A549 (cell line): ENCODE data around the gene MAP7D1. TPM values are rescaled to one million over a fixed set of nuclear protein-coding genes. Genes with fewer than 3 reads are reported as not detected.

Experiments
- ATAC-seq, 2 experiments: fragments of 200-7000 bp in 1 of 2; fragments of >200 bp in 1 of 2; cut with Nextera tagmentation in 1 of 2; cut with Tn5 transposase in 1 of 2; 3 replicates each; pipeline versions ENCODE4 v1.8.0 to v1.9.1; 2018 to 2020; ENCODE audit warnings: mild to moderate bottlenecking in 1 of 2, moderate library complexity in 1 of 2
- CTCF ChIA-PET: fragments of 300-600 bp; sonication (Branson Sonifier 250); formaldehyde crosslinking; extraction: SDS; loops from one replicate; lab custom pipeline; 2021; ENCODE audit warnings: antibody characterized with exemption, inconsistent platforms; lab: Yijun Ruan, JAX
- POLR2A ChIA-PET: fragments of 350-600 bp; formaldehyde crosslinking; extraction: SDS; loops from one replicate; lab custom pipeline; 2021; ENCODE audit warnings: antibody characterized with exemption, inconsistent platforms; lab: Yijun Ruan, JAX
- DNase-seq, 2 experiments: peaks; one replicate each; pipeline versions ENCODE4 v3.0.0 to v3.0.0-alpha.2; 2011 to 2016; ENCODE audit warnings: low read depth in 1 of 2, low spot score in 1 of 2
- FAIRE-seq: peaks from 2 replicates; lab custom pipeline; 2011; peaks lifted over from hg19 to GRCh38; lab: Jason Lieb, UNC
- H3K27ac ChIP-seq, 2 experiments: fragments of >200 bp; sonication (Bioruptor Twin); formaldehyde crosslinking; 3 replicates each; pipeline ENCODE4 v1.5.1; 2016 to 2017
- H3K4me1 ChIP-seq: fragments of >200 bp; sonication (Bioruptor Twin); formaldehyde crosslinking; 3 replicates; pipeline ENCODE4 v1.6.1; 2016
- H3K4me2 ChIP-seq: fragments of >200 bp; sonication (Bioruptor Twin); formaldehyde crosslinking; 3 replicates; pipeline ENCODE4 v1.6.1; 2016
- H3K4me3 ChIP-seq: fragments of >200 bp; sonication (Bioruptor Twin); formaldehyde crosslinking; 3 replicates; pipeline ENCODE4 v1.5.1; 2016
- H3K9me3 ChIP-seq: fragments of >200 bp; sonication (Bioruptor Twin); formaldehyde crosslinking; 3 replicates; pipeline ENCODE4 v1.6.1; 2016
- CBX2 ChIP-seq: fragments of 200-600 bp; sonication (generic); IDR thresholded peaks from 2 replicates; pipeline ENCODE4 v1.6.1; 2016; ENCODE audit warnings: low read depth, mild to moderate bottlenecking, borderline replicate concordance
- CHD2 ChIP-seq: fragments of 150-350 bp; IDR thresholded peaks from 2 replicates; pipeline ENCODE4 v1.6.1; 2014; ENCODE audit warnings: low read length; ENCODE audit not compliant: partially characterized antibody
- CHD4 ChIP-seq: fragments of 200-600 bp; sonication (generic); IDR thresholded peaks from 2 replicates; pipeline ENCODE4 v1.6.1; 2016; ENCODE audit warnings: antibody characterized with exemption, mild to moderate bottlenecking, borderline replicate concordance
- EHMT2 ChIP-seq: fragments of 200-600 bp; sonication (generic); IDR thresholded peaks from 2 replicates; pipeline ENCODE4 v1.6.1; 2016; ENCODE audit warnings: antibody characterized with exemption, low read depth, mild to moderate bottlenecking, moderate library complexity
- FOSB ChIP-seq: fragments of 250-450 bp; sonication (Bioruptor Pico); IDR thresholded peaks from 2 replicates; pipeline ENCODE4 v1.5.0; 2020; ENCODE audit warnings: mild to moderate bottlenecking, moderate library complexity
- FOSL2 ChIP-seq, 2 experiments: fragments of 450-650 bp in 1 of 2; fragments of >200 bp in 1 of 2; sonication (Bioruptor Twin) in 1 of 2; formaldehyde crosslinking; IDR thresholded peaks; 2 replicates each; pipeline versions ENCODE4 v1.5.0 to v1.6.1; 2016 to 2020; ENCODE audit warnings: mild to moderate bottlenecking in 1 of 2, moderate library complexity in 1 of 2
- GATA3 ChIP-seq: IDR thresholded peaks from 2 replicates; pipeline ENCODE4 v1.6.1; 2012; ENCODE audit warnings: borderline replicate concordance
- HDAC2 ChIP-seq: fragments of 200-600 bp; sonication (generic); IDR thresholded peaks from 2 replicates; pipeline ENCODE4 v1.6.1; 2016
- HOXA7 ChIP-seq: fragments of 250-450 bp; sonication (Bioruptor Pico); IDR thresholded peaks from 2 replicates; pipeline ENCODE4 v1.5.0; 2020; ENCODE audit warnings: mild to moderate bottlenecking, moderate library complexity
- HOXB5 ChIP-seq: fragments of 250-450 bp; sonication (Bioruptor Pico); IDR thresholded peaks from 2 replicates; pipeline ENCODE4 v1.5.0; 2020; ENCODE audit warnings: mild to moderate bottlenecking, moderate library complexity
- KDM1A ChIP-seq: fragments of 200-600 bp; sonication (generic); IDR thresholded peaks from 2 replicates; pipeline ENCODE4 v1.6.1; 2016; ENCODE audit warnings: low read depth, mild to moderate bottlenecking
- MAFK ChIP-seq: fragments of 450-650 bp; IDR thresholded peaks from 2 replicates; pipeline ENCODE4 v1.6.1; 2014; ENCODE audit not compliant: partially characterized antibody
- NR3C1 ChIP-seq: fragments of >200 bp; sonication (Bioruptor Twin); formaldehyde crosslinking; IDR thresholded peaks from 3 replicates; pipeline ENCODE4 v1.6.1; 2017
- POLR2A ChIP-seq: IDR thresholded peaks from 2 replicates; pipeline ENCODE4 v1.6.1; 2012; ENCODE audit warnings: mild to moderate bottlenecking, low read length
- POLR2AphosphoS2 ChIP-seq: conservative IDR thresholded peaks from 2 replicates; pipeline ENCODE4 v1.6.1; 2012; ENCODE audit warnings: low read length, improper control_type of control experiment, inconsistent platforms
- RAD21 ChIP-seq, 2 experiments: fragments of >200 bp in 1 of 2; sonication (Bioruptor Twin) in 1 of 2; formaldehyde crosslinking in 1 of 2; IDR thresholded peaks in 1 of 2; conservative IDR thresholded peaks in 1 of 2; 2 replicates in 1 of 2; 3 replicates in 1 of 2; pipeline ENCODE4 v1.6.1; 2012 to 2018; ENCODE audit warnings: inconsistent platforms in 1 of 2
- RARB ChIP-seq: fragments of 250-450 bp; sonication (Bioruptor Pico); IDR thresholded peaks from 2 replicates; pipeline ENCODE4 v1.8.0; 2021; ENCODE audit warnings: mild to moderate bottlenecking, moderate library complexity
- RCOR1 ChIP-seq: fragments of 150-350 bp; IDR thresholded peaks from 2 replicates; pipeline ENCODE4 v1.6.1; 2014; ENCODE audit warnings: antibody characterized with exemption, low read length, low read depth
- RFX5 ChIP-seq: fragments of 450-650 bp; IDR thresholded peaks from 2 replicates; pipeline ENCODE4 v1.7.1; 2014; ENCODE audit warnings: antibody characterized with exemption, mild to moderate bottlenecking, moderate library complexity
- SREBF2 ChIP-seq: fragments of 450-650 bp; IDR thresholded peaks from 2 replicates; pipeline ENCODE4 v1.6.1; 2014; ENCODE audit warnings: mild to moderate bottlenecking, moderate library complexity
- TFCP2L1 ChIP-seq: fragments of 250-450 bp; sonication (Bioruptor Pico); IDR thresholded peaks from 2 replicates; pipeline ENCODE4 v1.5.0; 2021; ENCODE audit warnings: mild to moderate bottlenecking
- TP53 ChIP-seq: fragments of 250-450 bp; sonication (Bioruptor Pico); IDR thresholded peaks from 2 replicates; pipeline ENCODE4 v1.5.0; 2021; ENCODE audit warnings: mild to moderate bottlenecking, moderate library complexity
- WGBS: methylation state at CpG from one replicate; pipeline ENCODE4 v1.1.6; 2017; ENCODE audit errors: missing lambda C conversion rate; 5-methylcytosine and 5-hydroxymethylcytosine counted together
- polyA plus RNA-seq, 4 experiments: library from polyadenylated mRNA; depleted of rRNA in 3 of 4; stranded (reverse); fragments of >200 nt; fragmentation: RNase III in 1 of 4; extraction: RNeasy Plus Mini Kit Qiagen cat#74134 plus additional on column Dnase treatment in 1 of 4; gene quantifications; 2 replicates in 3 of 4; 3 replicates in 1 of 4; pipeline ENCODE4 v1.2.3, GENCODE V29; 2011 to 2017
- TF ChIP-seq, protein P1 (sequence below): fragments of >200 bp; sonication (Bioruptor Twin); formaldehyde crosslinking; IDR thresholded peaks from 2 replicates; pipeline ENCODE4 v1.6.1; 2016
- TF ChIP-seq, protein P2 (sequence below): IDR thresholded peaks from 2 replicates; pipeline ENCODE4 v1.6.1; 2012
- TF ChIP-seq, protein P3 (sequence below): fragments of >200 bp; sonication (Bioruptor Twin); formaldehyde crosslinking; IDR thresholded peaks from 3 replicates; pipeline ENCODE4 v1.5.1; 2016

MAP7D1 gene
- polyA plus RNA-seq, 2 of the 4 experiments (the other 2 are of a cell fraction): 16.4 to 74.9 TPM

DNA sequence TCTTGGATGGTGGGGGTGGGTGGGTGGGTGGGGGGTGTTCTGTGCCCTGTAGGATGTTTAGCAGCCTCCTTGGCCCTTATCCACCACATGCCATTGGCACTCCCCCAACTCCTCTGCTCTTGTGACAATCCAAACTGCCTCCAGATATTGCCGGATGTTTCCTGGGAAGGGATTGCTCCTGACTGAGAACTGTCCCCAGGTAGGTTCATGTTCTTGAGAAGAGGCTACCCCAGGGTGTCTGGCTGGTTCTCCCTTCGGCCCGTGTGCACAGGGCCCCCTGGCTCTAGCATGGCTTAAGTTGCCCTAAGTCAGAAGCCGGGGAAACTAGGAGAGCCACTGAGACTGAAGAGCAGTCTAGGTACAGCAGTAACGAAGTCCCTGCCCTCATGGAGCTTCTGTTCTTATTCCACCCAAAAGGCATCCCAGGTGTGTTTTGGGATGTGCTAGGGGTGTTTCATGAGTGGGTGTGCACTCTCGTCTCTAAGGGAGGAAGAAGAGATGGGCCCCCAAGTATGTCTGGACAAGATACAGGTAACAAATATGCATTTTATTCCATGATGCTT lies 48.5 kb downstream of the MAP7D1 start:
- FAIRE-seq: no peak
- TF ChIP-seq CHD2 (no peak), EHMT2 (no peak)
- TF ChIP-seq, protein P1, sequence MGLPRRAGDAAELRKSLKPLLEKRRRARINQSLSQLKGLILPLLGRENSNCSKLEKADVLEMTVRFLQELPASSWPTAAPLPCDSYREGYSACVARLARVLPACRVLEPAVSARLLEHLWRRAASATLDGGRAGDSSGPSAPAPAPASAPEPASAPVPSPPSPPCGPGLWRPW: no peak
- H3K4me1 ChIP-seq: peaks cover 68% of the 10 kb centered on the region
- peak overlapping the region; percentile 73 to 85 for H3K27ac ChIP-seq
- 68% methylated on average over 5 of the region's 6 CpGs for WGBS
- H3K9me3 ChIP-seq: no peaks in the 10 kb centered on the region
- H3K4me2 ChIP-seq: peak overlapping the region; percentile 52
- CTCF ChIA-PET: no interaction called here
- peak in 1 of 2 experiments; percentile 44 for DNase-seq
- H3K4me3 ChIP-seq: no peak overlapping the region
- ATAC-seq: peak; percentile 8 to 17; a peak in 4 of 6 replicates
- POLR2A ChIA-PET: interaction anchor here (1.2 kb wide), 1 partner anchor 20 kb away, joined by 4 read pairs; the partner anchor contains the start of gene THRAP3

DNA sequence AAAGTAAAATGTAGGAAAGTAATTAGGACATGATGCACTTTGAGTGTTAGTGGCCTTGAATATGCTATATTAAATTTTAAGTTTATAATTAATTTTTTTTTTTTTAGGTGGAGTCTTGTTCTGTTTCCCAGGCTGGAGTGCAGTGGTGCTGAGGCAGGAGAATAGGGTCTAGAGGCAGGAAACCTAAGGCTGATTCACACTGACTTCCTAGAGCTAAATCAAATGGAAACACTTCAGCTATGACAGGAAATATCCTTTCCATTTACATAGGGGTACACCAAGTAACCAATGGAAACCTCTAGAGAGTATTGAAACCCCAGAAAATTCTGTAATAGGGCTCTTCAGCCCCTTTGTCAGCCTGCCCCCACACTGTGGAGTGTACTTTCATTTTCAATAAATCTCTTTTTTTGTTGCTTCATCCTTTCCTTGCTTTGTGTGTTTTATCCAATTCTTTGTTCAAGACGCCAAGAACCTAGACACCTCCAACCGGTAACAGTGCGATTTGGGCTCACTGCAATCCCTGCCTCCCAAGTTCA lies 50.4 kb downstream of the MAP7D1 start:
- peaks cover 50% of the 10 kb centered on the region for H3K4me1 ChIP-seq
- H3K9me3 ChIP-seq: no peaks in the 10 kb centered on the region
- FAIRE-seq (no peak), ATAC-seq (no peak), DNase-seq (no peak)
- CTCF ChIA-PET: interaction anchor here (1.4 to 4.7 kb wide), 3 partner anchors 18 to 57 kb away, joined by 4 to 17 read pairs (median 13); partner anchors contain the start of genes THRAP3 and TRAPPC3
- TF ChIP-seq KDM1A (no peak), RAD21 (conservative IDR thresholded peaks at IDR 0.05 in 1 of 2, IDR thresholded peaks at IDR 0.05 in 1 of 2) (no peak), CHD2 (no peak), MAFK (no peak), HDAC2 (no peak), POLR2AphosphoS2 (no peak), RARB (no peak), CBX2 (no peak), CHD4 (no peak), HOXA7 (CRISPR knock-in tag) (no peak), RFX5 (no peak), POLR2A (no peak), GATA3 (no peak), TP53 (no peak), HOXB5 (CRISPR knock-in tag) (no peak), TFCP2L1 (CRISPR knock-in tag) (no peak), RCOR1 (no peak)
- TF ChIP-seq, protein P2, sequence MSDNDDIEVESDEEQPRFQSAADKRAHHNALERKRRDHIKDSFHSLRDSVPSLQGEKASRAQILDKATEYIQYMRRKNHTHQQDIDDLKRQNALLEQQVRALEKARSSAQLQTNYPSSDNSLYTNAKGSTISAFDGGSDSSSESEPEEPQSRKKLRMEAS: no peak
- peak overlapping the region; percentile 60 to 74; a peak in 3 of 6 replicates for H3K27ac ChIP-seq
- POLR2A ChIA-PET: no interaction called here
- H3K4me2 ChIP-seq: no peak overlapping the region
- 96% methylated on average over 3 of the region's 3 CpGs for WGBS
- H3K4me3 ChIP-seq: no peak overlapping the region

DNA sequence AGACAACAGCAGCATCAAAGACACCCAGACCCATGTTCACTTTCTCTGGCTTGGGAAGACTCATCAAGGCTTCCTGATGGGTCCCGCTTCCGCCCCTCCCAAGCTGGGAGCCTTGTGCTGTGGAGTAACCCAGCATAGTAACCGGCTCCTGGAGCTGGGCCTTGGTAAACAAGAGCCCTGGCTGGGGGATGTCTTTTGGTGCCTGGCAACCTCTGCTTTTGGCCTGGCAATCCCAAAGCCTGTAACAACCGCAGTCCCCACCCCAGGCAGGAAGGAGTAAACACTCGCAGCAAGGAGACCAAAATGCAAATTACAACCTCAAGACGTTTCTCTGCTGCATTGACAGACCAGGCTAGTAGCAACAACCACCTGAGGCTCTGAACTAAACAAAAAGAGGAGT lies 51.4 kb downstream of the MAP7D1 start:
- ATAC-seq: peak in 1 of 2 experiments; percentile 34; a peak in 3 of 6 replicates

More for the DNA sequence above, 51.4 kb downstream of the MAP7D1 start:
- no peak for TF ChIP-seq SREBF2
- TF ChIP-seq KDM1A: no peak
- no peak for TF ChIP-seq NR3C1
- no peak for TF ChIP-seq RAD21 (conservative IDR thresholded peaks at IDR 0.05 in 1 of 2, IDR thresholded peaks at IDR 0.05 in 1 of 2)
- TF ChIP-seq FOSL2 (IDR thresholded peaks at IDR 0.05): no peak
- no peak for TF ChIP-seq FOSL2 (CRISPR knock-in tag; IDR thresholded peaks at IDR 0.05)
- TF ChIP-seq FOSB (CRISPR knock-in tag): no peak
- TF ChIP-seq, protein P3, sequence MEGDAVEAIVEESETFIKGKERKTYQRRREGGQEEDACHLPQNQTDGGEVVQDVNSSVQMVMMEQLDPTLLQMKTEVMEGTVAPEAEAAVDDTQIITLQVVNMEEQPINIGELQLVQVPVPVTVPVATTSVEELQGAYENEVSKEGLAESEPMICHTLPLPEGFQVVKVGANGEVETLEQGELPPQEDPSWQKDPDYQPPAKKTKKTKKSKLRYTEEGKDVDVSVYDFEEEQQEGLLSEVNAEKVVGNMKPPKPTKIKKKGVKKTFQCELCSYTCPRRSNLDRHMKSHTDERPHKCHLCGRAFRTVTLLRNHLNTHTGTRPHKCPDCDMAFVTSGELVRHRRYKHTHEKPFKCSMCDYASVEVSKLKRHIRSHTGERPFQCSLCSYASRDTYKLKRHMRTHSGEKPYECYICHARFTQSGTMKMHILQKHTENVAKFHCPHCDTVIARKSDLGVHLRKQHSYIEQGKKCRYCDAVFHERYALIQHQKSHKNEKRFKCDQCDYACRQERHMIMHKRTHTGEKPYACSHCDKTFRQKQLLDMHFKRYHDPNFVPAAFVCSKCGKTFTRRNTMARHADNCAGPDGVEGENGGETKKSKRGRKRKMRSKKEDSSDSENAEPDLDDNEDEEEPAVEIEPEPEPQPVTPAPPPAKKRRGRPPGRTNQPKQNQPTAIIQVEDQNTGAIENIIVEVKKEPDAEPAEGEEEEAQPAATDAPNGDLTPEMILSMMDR: no peak
- no peak for TF ChIP-seq HOXA7 (CRISPR knock-in tag)
- no peak for TF ChIP-seq CHD2
- TF ChIP-seq, all 56 proteins: peak for 0
- CTCF ChIA-PET: interaction anchor here (3.4 to 4.7 kb wide), 2 partner anchors 19 to 58 kb away, joined by 13 to 17 read pairs; partner anchors contain the start of gene TRAPPC3
- DNase-seq (peak in 1 of 2 experiments; percentile 57), FAIRE-seq (no peak)
- WGBS: 50% methylated on average over 6 of the region's 6 CpGs
- Histone ChIP-seq H3K4me3 (no peak overlapping the region), H3K9me3 (no peaks in the 10 kb centered on the region), H3K4me2 (peak overlapping the region; percentile 45; the same call in 2 of the 3 replicates), H3K4me1 (peaks cover 47% of the 10 kb centered on the region), H3K27ac (peak overlapping the region; percentile 60 to 74; a peak in 4 of 6 replicates)
- POLR2A ChIA-PET: no interaction called here
